GM03348 (cell line): ENCODE results near the gene MYRIP.
"Not testable (repeated sequence)": the region's sequence is repeated elsewhere in the genome, so short reads cannot be mapped to it uniquely, and the experiment has no call there.

Experiments used
- DNase-seq: peaks from one replicate; pipeline ENCODE4 v3.0.0; 2012; ENCODE audit warnings: low spot score

The MYRIP gene

DNA sequence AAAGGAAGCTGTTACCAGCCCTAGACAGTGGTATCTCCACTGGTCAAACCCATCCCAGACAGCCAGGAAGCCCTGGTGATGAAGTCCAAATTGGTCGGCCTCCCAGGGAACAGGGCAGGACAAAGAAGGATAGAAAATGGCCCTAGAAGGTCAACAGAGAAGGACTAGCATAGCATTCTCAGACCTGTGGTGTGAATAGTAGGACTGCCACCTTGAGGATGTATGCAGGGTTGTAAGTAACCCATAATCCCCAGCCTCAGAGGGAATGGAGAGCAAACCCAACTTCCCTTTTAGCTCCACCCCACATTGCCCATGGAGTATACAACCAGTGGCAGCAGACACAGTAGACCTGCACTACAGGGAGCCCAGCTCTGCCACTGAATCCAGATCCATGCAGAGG is 431.5 kb downstream of the MYRIP start:
- DNase-seq = no peak

DNA sequence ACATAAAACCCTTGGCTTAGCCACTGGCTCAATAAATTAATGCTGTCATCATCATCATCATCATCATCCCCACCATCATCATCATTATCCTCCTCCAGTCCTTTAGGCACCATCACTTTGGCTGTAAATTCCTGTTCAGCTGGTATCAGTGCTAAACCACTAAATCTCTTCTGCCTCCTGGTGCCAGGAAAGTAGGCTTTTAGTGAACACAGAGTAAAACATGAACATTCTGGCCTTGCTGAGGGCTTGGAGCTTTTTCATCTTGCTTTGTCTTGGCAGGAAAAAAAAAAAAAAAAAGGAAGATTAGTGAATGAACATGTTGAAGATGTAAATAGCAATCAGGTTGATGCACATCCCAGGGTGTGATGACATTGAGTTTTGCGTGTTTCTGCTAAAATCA is 432.8 kb downstream of the MYRIP start:
- DNase-seq = no peak

DNA sequence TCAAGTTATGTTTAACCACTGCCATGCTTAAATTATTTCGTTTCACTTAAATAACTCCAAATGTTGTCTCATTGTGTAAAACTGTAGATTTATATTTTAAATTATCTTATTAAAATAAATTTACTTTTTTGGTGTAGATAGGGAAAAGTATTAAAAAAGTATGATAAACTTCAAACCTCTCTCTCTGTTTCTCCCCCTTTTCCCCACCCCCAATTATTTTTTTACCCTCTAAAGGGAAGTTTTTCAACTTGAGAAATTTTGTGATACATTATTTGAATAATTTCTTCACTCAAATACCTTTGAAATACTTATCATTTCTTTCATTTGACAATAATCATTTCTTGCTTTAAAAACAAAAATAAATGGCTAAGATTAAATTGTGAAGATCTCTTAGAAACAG is 433.2 kb downstream of the MYRIP start:
- no peak for DNase-seq

DNA sequence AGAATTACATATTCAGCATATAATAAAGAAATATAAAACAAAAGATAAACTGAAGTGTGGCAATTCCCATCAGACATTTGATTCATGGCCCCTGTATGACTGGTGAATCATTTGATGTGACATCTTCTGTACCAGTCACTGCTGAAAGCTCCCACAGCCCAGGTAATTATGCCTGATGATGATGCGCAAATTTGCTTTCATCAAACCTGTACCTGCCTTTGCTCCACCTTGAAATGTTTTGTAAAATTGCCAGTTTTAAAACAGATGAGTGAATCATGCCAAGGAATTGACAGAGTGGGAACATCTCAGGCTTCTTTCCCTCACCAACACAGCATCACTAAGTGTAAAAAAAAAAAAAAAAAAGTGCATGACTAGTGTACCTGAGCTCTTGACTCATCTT is 433.6 kb downstream of the MYRIP start:
- no peak for DNase-seq

DNA sequence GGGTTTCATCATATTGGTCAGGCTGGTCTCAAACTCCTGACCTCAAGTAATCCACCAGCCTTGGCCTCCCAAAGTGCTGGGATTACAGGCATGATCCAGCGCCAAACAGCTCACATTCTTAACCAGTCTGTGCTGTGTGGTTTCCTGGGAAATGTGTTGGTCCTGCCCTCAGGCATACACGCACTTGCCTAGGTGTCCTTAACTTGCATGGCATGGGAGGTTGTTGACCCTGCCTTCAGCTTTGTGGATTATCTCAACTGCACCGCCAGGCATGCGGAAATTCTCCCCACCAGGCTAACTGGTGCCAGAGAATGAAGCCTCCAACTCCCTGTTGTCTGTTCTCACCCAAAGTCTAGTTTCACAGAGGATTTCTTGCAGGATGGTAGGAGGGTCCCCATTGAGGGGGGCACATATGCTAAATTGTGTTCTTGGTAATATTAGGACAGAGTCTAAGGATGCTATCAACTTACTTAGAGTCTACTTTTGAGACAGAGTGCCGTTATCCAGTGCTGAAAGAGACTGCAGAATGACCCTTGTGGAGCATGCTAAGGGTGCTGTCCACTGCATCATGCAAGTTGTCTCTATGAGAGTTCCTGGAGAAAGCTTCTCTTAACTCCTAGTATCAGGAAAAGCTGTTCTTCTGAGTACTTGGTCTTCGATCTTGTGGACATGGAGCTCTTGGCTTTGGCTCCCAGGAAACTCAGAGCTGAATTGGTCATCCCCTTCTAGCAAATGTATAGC is 438.5 kb downstream of the MYRIP start:
- no peak for DNase-seq

DNA sequence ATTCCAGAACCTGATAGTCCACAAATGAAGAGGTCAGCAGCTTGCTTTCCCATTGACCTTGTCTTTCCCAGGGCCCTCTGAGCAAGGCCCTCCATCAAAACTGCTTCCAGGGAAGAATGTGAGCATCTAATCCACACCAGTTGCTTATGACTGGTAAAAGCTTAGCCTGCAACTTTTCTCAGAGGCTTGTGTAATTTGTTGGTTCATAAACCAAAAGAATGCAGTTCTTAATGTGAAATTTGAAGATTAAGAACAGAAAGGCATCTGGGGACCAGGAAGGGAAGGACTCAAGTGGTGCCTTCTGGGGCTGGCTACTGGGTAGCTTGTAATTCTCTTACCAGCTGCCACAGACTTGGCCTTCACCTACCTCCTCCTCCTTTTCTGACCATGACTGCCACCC is 439.2 kb downstream of the MYRIP start:
- DNase-seq = no peak

DNA sequence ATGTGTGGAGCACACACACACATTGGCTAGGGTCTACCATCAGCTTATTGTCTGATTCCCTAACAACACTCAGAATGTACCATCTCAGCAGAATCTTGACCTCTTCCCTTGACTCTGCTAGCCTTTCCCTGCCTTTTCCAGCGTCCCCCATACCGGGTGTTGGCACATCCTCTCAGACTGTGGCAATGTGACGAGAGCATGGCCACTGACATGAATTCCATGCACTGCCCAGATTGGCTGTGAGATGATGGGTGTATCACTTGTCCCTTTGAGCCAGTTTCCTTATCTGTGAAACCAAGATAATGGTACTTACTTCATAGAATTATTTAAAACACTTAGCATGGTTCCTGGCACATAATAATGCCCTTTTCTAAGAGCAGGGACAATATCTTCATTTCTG is 439.8 kb downstream of the MYRIP start:
- DNase-seq = no peak

DNA sequence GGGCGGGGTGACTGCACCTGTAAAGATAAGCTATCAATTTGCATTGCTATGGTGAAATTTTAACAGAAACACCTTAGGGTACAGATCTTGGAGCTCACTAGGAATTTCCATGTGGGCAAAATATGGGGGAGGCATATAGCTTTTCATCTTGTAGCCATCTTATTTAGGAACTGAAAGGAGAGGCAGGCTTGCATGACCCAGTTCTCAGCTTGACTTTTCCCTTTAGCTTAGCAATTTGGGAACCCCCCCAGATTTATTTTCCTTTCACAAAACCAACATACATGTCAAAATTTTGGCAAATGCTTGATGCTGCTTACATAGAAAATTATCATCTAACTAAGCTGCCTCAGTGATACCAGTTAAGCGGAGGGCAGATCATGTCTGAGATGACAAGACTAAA is 445.1 kb downstream of the MYRIP start:
- no peak for DNase-seq

DNA sequence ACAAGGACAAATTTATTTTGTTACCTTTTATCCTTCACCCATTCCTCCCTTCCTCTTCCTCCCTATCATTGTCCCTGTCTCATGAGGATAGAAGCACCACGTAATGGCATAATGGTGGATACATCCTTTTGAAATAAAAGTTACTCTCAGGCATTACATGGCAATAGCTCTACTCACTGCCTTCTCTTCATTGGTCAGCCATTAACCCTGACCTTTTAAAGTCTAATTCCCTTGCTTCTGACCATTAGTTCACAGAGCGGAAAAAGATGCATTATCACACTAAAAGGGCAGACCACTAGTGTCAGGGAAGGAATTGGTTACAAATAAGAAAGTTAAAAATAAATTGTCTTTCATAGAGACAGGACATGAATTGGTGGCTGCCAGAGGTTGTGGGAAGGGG is 445.5 kb downstream of the MYRIP start:
- no peak for DNase-seq

DNA sequence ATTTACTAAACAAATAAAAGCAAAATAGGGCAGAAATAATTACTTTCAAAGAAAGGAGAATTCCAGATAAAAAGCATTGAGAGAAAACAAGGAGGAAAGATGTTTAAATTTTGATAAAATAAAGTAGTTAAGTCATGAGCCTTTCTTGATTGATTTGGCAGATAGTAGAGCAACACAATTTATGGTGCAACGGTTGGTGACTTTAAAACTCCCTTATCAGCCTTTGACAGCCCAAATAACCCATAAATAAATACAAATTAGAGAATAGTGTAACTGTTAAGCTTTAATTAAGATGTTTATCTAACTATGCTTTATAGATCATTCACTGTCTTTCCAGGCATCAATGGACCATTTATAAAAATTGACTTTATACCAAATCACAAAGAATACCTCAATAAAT is 446.1 kb downstream of the MYRIP start:
- no peak for DNase-seq

DNA sequence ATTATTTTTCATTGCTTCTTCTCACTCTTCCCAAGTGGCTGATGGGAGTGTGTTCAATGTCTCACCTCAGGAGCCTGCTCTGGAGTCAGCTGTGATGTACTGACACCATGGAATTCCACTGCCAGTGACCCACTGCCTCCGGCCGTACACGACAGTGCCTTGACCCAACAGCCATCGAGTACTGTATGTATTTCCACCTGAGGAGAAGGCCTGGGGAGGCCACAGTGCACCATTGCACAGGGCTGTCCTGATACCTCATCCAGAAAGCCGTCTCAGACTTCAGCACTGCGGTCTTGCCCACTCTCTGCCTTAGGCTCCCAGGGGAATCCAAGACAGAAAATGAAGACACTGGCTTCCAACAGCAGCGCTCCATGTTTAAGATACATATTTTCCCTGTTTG is 448.7 kb downstream of the MYRIP start:
- DNase-seq = no peak

DNA sequence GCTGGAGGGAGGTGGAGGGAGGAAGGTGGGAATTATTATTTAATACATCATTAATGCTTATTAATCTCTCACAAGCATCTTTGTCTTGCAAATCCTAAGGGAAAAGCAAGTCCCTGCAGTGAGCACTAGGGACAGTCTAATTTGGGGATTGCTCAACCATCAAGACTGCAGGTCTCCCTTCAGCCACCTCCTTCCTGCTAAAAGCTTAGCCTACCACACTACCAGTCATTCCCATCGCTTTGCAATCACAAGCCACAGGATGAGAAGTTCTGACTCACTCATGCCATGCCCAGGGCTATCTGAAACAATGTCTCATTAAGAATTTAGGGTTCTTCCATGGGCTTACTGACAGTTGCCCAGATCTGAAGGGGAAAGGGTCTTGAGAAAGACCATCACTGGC is 449.1 kb downstream of the MYRIP start:
- DNase-seq = peak; percentile 16

DNA sequence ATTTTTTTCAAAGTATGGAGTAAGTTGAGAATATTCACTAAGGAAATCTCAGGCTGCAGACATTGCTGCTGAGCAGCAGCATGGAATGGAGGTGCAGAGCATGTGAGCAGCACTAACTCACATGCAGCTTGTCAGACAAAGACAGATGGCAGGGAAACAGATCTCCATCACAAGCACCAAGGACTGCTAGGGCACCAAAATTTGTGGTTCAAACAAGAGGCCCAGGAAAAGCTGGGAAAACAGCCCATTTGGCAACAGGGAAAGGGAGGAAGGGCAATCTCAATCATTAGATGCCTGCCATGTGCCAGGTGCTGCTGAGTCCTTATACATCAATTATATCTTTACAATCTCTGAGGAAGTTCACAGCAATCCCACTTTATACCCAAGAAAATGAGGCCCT is 452.9 kb downstream of the MYRIP start:
- DNase-seq = no peak

DNA sequence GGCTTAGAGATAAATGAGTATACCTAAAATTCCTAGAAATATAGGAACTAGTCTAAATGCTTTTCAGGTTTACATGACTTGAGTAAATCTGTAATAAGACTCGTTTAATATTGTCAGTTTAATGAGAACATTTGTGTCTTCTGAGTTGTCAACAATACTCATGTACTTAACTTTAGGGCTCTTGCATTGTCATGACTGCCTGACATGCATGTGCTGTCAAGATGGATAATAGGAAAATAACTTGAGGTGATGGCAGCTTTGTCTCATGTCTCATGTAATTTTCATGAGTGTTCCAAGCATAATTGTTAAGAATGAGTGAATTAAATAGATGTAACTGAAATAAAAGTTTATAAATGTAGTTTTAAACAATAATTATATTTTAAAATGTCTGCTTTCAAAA is 455.0 kb downstream of the MYRIP start:
- DNase-seq = no peak

DNA sequence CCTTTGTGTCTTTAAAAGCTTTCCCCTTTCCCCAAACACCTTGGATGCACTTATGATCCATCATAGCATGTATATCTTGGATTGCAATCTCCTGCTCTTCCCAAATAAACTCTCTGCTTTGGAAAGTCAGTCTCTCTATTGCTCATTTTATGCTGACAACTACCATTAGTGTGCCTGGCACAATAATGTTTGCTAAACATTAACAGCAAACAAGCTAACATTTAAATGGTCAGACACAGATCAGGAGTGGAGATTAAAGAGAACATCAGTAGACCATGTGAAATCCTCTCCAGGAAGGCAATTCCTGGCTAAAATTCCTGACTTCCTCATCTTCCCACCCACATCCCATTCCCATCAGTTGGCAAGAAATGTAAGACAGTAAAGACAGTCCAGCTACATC is 455.8 kb downstream of the MYRIP start:
- no peak for DNase-seq

DNA sequence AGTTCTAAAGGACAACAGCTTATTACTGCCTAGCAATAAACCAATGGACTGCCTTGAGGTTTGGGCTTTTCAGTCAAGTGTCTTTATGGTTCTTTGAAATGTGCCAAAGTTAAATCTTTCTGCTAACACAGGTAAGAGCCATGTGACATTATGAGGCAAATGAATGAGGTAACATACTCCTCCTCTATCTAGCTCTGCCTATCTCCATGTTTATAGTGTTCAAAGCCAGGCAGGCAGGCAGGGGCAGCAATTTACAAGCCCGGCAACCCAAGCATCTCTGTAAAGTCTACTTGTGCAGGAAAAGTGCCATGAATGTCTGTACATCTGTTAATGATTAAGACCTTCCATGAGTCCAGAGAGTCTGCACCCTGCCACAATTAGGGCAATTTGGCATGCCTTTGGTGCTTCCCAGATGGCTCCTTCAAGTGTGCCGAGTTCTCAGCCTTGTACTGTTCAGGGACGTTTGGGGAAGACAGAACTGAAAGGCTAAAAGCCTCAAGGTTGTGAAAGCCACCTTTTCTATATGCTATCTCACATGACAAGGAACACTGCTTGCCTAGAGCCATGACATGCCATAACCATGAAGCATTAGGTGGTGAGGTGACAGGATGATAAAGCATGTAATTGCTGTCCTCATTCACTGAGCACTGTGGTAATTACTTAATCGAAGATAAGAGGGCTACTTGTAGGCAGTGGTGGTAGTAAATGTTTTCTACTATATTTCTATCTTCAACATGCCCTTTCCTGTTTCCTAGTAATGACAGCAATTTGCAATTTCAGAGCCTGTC is 458.7 kb downstream of the MYRIP start:
- DNase-seq = no peak

DNA sequence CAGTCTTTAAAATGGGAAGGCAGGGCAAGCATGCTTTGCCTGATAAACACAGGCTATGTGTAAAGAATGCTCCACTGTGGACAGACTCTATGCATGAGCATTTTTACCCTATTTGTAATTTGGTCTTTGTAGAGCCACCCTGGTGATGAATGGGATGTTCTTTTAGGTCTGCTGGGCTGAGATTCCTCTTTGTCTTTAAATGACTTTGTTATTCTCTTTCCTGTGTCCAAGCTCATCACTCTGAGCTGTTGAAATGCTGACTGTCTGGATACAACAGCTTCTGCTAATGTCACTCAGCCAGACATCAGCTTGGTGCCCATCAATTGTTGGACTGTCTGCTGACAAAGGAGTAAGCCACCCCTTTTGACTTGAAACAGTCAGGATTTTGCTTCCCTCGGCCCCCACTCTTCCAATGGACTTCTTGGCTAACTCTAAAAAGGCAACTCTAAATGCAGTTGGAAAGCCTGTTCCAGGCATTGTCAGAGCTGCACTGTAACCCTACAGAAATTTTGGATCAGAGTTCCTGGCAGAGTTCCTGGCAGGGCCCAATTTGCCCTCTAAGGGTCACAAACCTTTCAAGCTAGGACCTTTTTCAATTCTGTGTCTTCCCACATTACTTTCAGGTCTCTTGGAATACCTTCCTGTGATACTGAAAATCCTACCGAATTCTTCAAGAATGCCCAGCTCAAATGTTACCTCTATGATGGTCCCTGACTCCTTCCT is 459.6 kb downstream of the MYRIP start:
- DNase-seq = no peak

DNA sequence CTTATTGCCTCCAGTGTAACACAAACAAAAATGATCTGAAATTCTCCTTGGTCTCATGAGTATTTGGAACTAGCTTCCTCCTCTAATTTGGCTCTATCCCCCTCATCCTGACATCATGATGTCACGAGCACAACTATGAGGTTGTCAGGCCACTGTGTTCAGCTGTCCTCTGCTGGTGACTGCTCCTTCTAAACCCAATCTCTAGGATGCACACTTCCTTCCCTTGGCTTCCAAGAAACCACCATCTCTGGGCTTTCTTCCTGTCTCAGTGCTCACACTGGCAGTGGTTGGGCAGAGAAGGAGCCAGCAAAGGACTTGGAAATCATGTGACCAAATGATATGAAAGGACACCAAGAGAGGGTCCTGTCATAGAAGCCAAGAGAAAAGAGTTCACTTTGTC is 469.4 kb downstream of the MYRIP start:
- DNase-seq = no peak

DNA sequence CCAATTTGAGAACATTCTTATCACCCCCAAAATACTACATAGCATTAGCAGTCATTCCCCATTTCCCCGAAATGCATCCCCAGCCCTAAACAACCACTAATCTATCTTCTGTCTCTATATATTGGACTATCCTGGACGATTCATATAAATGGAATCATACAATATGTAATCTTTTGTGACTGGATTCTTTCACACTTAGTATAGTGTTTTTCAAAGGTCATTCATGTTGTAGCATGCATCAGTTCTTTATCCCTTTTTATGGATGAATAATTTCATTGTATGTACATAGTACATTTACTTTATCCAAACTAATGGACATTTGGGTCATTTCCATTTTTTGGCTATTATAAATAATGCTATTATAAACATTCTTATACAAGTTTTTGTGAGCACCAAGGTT is 472.6 kb downstream of the MYRIP start:
- no peak for DNase-seq

DNA sequence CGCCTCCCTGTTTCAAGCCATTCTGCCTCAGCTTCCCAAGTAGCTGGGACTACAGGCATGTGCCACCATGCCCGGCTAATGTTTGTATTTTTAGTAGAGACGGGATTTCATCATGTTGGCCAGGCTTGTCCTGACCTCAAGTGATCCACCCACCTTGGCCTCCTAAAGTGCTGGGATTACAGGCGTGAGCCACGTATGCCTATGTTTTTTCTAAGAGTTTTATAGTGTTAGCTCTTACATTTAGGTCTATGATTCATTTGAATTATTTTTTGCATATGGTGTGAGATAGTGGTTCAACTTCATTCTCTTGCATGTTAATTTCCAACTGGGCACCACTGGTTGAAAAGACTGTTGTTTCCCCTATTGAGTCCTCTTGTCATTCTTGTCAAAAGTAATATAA is 473.6 kb downstream of the MYRIP start:
- DNase-seq = not testable (repeated sequence)

DNA sequence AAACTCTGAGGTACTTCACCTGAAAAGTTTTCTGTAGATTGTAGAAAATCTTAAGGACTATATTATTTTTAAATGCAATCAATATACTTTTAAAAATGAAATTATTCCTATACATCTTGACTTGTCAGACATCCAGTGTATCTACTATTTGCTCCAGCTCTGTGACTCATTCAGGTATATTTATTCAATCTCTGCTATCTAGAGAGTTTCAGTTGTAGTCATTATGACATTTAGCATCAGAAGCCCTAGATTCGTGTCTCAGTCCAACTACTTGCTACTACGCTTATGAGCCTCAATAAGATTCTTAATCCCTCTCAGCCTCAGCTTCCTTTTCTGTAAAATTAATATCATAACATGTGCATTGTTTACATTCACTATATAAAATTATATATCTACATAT is 477.8 kb downstream of the MYRIP start:
- DNase-seq = no peak

DNA sequence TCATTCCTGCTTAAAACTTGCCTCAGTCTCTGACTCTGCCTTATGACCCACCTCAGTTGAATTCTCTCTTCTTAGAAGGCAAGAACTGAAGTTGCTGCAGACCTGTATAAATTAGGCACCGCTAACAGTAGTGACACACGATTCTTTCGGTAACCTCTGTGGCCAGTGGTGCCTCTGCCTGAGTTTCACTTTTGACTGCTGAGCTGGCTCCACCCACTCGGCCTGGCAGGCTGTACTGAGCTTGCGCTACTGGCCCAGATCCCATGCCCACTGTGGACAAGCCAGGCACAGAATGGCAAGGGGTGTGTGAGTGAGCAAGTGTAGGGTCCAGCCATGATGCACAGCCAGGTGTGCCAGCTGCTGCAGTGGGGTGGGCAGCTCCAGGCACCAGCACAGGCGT is 481.0 kb downstream of the MYRIP start:
- DNase-seq = no peak

DNA sequence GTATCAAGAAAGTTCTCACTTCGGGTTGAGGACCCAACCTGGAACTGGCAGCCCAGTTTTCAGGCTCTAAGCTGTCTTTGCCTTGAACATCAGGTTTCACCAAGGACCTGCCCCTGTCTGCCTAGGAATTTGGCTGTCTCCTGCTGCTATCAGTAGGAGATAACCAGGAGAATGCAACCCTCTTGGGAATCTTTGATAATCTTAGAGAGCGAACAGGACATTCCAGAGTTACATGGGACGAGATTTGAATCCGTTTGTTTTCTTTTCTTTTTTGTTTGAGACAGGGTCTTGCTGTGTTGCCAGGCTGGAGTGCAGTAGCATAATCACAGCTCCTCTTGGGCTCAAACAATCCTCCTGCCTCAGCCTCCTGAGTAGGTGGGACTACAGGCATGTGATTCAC is 482.1 kb downstream of the MYRIP start:
- DNase-seq = no peak
